Non-pigmented ciliary epithelial cell (primary cell): ENCODE results near the gene HTATSF1.

Experiments
- DNase-seq: peaks from one replicate; pipeline ENCODE4 v3.0.0-alpha.2; 2010; ENCODE audit warnings: low read depth

The HTATSF1 gene

DNA sequence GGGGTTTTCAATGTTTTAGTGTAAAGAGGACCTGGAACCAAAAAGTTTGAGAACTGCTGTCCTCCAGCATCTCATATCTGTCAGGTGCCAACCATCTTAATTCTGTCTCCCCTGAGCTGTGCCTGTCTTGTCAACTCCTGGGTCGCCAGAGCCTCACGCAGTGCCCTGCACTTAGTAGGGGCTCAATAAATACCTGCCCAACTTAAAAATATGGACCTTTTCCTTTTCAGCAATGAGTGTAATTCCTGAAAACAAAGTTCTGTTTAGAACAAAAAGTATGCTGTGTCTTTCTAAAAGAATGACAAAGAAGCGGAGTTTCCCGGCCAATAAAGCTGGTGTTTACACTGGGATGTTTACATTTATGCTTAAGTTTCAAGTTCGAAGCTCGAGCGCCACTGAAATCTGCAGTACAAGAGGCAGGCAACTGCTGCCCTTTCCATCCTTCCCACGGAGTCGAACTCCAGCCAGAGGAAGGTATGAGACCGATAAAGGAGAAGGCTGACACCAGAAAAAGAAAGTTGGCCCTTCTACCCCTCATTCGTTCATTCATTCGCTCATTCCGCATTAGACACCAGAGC is 1.1 kb upstream of the HTATSF1 start:
- DNase-seq = no peak

DNA sequence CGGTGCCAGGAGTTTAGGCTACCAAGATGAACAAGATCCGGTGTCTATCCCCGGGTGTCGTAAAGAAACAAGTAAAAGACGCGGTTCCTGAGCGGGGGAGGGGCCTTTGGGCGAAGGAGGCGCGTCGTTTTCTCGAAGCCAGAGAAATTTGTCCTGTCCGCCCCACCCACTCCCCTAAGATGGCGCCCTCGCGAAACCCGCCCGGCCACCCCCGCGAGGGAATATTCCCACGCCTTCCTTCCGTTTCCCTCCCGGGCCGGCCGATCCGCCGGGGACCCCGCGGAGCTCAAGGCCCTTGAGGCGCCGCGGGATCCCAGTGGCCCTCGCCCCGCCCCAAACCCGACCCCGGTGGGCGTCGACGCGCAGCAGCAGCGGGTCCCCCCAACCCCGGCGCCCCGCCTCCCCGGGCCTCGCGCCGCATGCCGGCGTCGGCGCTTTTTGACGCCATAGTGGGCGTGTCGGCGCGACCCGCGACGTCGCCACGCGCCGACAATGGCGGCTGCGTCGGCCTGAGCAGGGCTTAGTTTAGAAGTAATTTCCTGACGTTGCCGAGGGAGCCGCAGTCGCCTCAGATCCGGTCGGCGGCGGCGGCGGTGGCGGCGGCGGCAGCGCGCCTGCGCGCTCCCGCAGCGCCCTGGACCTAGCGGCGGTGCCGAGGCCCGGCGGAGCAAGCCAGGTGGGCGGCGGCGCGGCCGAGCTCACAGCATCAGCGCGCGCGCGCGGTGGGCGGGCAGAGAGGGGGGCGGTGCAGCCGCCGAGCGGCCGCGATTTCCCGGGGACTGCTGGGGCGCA is 432 bp upstream of the HTATSF1 start:
- peak; percentile 27 for DNase-seq

DNA sequence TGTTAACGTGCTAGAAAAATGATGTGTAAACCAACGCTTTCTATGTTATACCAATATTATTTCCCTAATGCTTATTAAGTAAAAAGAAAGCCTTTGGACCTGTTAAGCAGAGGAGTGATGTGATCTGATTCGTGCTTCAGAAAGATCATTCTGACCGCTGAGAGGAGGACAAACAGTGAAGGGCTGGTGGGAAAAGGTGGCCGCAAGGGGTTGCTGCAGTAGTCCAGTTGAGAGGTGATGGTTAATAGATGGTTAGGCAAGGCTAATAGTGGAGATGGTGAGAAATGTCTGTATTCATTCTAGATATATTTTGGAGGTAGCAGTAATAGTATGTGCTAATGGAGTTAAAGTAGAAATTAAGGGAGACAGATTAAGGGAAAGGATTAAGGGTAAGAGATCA is 21.7 kb downstream of the HTATSF1 start:
- DNase-seq = no peak

DNA sequence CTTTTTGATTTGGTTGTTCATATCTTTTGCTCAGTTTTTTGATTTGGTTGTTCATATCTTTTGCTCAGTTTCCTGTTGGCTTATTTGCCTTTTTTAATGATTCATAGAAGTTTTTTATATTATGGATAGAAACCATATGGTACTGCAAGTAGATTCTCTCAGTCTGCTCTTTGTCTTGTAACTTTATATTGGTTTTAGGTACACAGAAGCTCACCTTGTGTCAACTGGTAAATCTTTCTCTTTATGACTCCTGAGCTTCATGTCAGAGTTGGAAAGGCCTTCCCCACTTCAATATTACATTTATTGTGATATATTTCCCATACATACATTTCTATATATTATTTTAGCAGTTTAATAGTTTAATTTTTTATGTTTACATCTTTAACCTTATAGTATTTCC is 26.4 kb downstream of the HTATSF1 start:
- no peak for DNase-seq

DNA sequence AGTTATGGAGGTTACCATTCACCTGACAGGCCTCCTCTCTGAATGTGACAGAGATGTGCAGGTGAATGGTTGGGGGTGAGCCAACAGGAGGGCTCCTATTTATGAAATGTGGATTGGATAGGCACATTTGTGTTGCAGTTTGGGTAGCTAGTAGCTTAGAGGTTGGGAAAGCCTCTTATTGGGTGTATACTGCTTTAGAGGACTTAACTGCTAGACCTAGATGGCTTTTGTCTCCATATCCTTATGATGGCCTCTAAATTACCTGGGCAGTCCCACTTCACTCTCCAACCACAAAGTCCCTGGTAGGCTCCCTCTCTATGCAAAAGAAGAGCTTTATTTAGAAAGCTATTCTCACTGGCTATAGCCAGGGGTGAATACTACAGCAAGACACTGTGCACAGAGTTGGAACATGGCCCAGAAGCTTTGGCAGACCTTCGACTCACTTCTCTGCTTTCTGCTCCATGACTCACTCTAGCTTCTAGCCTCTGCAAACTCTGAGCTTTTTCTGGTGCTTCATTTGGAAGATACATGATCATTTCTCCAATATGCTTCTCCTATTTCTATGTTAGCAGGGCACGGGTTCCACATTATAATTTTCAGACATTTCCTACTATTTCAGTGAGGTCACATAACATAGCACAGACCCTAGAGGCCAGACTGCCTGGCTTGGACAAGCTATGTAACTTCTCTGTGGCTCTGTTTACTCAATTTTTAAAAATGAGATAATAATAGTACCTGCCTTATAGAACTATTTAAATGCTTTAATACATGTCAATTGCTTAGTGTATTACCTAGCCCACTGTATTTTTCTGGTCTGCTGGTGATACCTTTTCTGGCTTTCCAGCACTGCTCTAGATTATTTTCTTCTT is 28.6 kb downstream of the HTATSF1 start:
- peak; percentile 49 for DNase-seq

DNA sequence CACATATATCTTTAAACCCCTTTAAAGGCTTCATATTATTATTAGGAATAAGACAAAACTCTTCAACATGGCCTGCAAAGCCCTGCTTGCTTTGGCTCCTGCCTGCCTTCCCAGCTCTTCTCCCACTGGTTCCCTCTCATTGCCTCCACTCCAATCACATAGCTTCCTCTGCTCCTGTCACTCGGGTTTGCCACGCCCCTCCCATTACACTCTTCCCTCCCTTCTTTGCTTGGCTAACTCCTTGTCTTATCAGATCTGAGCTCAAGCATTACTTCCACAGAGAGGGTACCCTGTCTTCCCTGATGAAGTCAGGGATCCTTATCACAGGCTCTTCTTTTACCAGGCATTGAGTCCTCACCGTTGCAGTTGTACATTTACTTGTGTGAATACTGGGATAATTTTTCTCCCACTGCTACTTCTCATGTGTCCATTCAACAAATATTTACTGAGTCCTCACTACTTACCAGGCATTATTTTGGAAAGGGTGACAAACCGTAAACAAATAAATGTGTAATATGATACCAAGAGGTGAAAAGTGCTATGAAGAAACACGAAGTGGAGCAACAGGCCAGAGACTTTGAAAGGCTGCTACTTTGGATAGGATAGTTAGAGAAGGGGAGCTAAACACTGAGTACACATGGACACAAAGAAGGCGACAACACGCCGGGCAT is 31.4 kb downstream of the HTATSF1 start:
- no peak for DNase-seq

DNA sequence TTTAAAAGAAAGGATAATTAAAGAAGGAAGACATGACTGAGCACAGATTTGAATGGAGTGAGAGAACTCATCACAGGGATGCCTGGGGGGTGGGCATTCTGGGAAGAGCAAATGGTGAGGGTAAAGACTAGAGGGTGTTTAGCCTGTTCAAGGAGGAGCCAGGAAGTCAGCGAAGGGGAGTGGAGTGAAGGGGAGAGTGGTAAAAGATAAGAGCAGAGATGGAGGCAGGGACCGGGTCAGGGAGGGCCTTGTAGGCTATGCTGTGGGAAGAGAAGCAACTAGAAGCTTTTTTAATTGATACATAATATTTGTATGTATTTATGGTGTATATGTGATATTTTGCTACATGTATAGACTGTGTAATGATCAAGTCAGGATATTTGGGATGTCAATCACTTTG is 32.4 kb downstream of the HTATSF1 start:
- DNase-seq = no peak

DNA sequence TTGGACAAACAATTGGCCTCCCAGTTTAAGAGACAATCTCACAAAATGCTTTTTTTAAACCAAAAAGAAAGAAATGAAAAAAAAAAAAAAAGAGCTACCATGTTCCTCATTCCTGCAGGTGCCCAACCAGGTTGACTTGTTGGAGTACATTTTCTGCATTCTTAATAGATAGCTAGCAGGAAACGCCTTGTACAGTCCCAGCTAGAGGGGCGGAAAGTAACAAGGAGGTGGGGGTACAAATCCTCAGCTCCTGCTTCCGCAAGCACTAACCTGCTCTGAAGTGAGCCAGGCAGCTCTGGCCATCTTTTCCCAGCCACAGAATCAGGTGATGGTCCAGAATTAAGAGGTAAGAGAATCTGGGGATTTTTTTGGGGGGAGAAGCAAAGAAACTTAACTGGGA is 34.6 kb downstream of the HTATSF1 start, which contains the start of gene VGLL1:
Gene VGLL1 (plus strand): TSS at position 265 of the 400 bp plus-strand sequence. CDS start 3,806 bp downstream, outside the sequence.
- no peak for DNase-seq

DNA sequence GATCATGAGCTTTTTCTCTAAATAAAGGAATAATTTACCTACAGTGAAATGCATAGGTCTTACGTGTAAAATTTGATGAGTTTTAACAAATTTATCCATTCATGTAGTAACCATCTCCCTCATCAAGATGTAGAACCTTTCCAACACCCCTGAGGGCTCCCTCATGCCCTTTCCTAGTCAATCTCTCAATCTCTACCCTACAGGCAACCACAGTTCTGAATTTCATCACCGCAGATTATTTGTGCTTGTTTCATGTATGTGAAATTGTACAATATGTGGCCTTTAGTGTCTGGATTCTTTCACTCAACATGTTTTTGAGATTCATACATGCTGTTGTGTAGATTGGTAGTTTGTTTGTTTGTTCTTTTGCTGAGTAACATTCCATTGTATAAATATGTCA is 36.7 kb downstream of the HTATSF1 start:
- DNase-seq = no peak

DNA sequence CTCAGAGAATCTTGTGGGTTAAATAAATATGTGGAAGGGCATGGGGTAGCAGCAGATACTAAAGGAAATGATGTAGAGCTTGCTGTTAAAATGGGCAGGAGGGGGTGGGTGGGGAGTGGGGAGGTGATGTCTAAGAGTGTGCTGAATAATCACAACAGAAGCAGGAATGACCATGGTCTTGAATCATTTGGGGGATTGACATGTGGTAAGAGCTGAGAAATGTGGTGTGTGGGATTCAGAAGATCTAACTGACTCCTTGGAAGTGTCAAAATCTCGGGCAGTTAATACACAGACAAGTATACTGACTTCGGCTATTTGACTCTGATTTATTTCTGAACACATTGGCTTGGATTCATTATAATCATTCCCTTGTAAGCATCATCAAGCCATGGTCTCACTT is 41.4 kb downstream of the HTATSF1 start:
- DNase-seq = no peak

DNA sequence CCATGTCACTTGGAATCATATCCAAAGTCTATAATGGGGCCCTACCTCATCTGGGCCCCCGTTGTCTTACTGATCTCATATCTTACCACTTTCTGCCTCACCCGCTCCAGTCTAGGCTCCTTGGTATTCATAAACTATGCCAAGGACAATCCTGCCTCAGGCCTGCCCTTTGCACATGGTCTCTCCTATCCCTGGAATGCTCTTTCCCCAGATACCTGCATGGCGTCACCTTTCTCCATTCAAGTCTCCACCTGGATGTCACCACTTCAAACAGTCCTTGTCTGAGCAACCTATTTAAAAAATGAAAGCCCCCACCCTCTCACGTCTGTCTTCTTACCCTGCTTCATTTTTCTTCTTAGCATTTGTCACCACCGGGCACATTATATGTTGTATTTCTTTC is 42.8 kb downstream of the HTATSF1 start:
- no peak for DNase-seq

DNA sequence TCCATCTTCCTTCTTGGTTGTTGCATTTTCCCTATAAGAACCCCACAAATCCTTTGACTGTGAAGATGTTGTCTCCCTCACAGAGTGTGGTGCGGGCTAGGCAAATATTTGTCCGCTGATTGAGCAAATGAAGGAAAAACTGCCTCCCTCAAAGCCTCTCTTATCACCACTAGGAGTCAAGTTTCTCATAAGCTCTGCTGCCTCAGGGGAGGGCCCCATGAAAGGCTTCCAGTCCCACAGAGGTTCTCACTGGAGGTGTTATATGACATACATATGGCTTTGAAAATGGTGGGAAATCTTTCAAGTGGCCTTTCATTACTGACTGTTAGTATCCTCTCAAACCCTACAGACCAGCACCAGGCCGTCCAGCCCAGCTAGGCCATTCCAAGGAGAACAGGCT is 43.9 kb downstream of the HTATSF1 start:
- no peak for DNase-seq

DNA sequence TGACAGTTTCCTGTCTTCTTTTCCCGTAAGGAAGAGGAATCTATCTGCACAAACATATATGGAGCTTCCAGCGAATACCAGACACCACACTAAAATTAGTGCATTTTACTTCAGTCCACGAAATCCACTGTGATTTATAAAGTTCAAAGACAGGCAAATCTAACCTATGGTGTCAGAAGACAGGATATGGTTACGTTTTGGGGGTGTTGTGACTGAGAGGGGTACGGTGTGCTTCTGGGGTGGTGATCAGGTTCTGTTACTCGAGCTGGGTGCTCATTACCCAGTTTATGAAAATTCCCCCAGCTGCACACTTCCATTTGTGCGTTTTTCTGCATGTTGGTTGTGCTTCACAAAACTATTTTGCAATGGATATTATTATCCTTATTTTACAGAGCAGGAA is 44.9 kb downstream of the HTATSF1 start:
- DNase-seq = no peak

DNA sequence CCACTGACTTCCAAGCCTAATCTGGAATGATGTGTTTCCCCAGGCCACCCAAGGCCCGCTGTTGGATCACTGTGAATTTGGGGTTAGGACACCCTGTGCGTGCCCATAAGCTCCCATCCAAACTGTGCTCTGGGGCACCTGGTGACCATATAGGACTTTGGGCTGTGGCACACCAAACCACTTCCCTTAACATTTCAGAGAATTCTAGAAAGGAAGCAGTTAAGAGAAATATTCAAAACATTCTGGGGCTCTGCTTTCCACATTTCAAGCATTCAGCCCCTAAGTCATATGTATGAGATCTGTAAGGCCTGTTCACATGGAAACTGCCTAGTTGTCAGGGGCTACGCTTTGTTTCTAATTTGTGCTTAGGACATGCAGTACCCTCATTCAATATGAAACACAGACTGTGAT is 49.0 kb downstream of the HTATSF1 start:
- no peak for DNase-seq

DNA sequence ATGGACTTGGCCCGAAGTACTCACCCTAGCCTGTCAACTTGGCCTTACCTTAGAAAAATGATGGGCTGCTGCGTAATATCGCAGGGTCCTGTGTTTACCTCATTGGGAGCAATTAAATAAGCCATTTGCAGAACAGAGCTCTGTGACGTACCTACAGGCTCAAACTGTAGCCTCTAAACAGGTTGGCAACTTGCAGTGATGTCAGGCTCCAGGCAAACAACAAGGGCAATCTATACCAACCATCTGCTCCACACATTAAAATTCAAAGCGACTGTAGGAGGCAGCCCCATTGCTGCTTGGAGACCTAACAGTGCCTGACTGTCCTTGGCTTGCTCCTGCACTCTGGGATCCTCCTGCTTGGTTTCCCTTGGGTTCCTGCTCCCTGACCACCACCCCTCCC is 51.8 kb downstream of the HTATSF1 start:
- DNase-seq = no peak

DNA sequence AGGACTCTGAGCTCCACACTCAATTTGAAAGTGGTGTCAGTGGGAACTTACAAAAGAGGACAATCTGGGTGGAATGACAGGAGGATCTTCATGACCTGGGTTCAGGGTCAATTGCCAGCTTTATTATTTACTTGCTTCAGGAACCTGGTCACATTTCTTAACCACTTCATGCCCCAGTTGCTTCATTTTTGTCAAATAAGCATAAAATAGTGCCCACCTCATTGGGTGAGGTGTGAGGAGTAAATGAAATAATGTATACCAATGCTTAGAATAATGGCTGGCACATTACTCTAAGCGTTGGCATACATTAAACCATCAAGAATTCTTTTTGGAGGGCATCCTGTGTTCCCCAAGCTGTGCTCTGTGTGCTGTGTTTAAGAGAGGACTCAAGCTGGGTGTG is 54.0 kb downstream of the HTATSF1 start:
- DNase-seq = no peak

DNA sequence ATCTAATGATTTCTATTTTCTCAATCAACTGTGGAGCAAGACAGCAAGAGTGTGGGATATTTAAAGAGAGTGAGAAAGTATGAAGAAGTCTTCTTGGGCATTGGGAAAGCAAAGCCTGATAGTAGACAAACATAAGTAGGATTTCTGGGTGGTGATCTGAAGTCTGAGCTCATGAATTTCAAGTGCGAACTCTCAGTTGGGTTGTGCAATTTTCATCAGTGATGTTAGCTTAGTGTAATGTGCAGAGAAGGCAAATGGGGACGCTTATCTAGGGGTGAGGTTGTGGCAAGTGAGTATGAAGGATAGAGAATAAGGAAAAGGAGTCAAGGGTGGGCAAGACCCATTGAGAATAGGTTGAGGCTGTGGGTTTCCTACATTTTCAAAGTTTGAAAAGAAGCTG is 58.3 kb downstream of the HTATSF1 start:
- DNase-seq = no peak
